ENCODE results near the gene PLPP6. TPM values are rescaled to one million over a fixed set of nuclear protein-coding genes. Genes with fewer than 3 reads are reported as not detected.

Gene PLPP6
- polyA plus RNA-seq, 1 donor (not counting 4 experiments of a cell fraction or from before 2014, with no cell fraction given) = 7.7 TPM

- dilution Hi-C loops (cut with MboI; ENCODE audit: extremely low pct_ligation_motif_present, low sequenced_read_pairs) = no loop called here
- H3K4me2 ChIP-seq (ENCODE audit: control insufficient read depth, extremely low read depth, insufficient read depth, low read depth, low read length) = no peak overlapping the region
- H2AFZ ChIP-seq (ENCODE audit: control insufficient read depth, low read length) = no peak overlapping the region
- no peaks in the 10 kb centered on the region for H3K79me2 ChIP-seq (ENCODE audit: control insufficient read depth, insufficient read depth, low read length)
- no peak overlapping the region for H3K4me3 ChIP-seq (ENCODE audit: control insufficient read depth in 2 of 3, extremely low read depth in 1 of 3, insufficient read depth in 2 of 3, low read depth in 1 of 3, low read length in 3 of 3)
- no peaks in the 10 kb centered on the region for H3K27me3 ChIP-seq (ENCODE audit: control insufficient read depth, extremely low read depth, insufficient read depth, low read length)
- no peak for FAIRE-seq
- H3K4me1 ChIP-seq (ENCODE audit: control insufficient read depth, extremely low read depth, insufficient read depth, low read length) = no peaks in the 10 kb centered on the region
- no peak overlapping the region for H3K27ac ChIP-seq (ENCODE audit: control insufficient read depth, insufficient read depth, low read length)
- TF ChIP-seq EZH2 (IDR thresholded peaks at IDR 0.05; ENCODE audit: low read length) = no peak
- no peak for TF ChIP-seq CTCF (optimal IDR thresholded peaks at IDR 0.05 in 1 of 3, IDR thresholded peaks at IDR 0.05 in 1 of 3, conservative IDR thresholded peaks at IDR 0.05 in 1 of 3; ENCODE audit: extremely low read depth in 1 of 3, insufficient read depth in 2 of 3, low read length in 3 of 3)
- H3K9me3 ChIP-seq (ENCODE audit: control insufficient read depth, low read depth, low read length) = no peaks in the 10 kb centered on the region
- H3K36me3 ChIP-seq (ENCODE audit: control insufficient read depth in 2 of 2, extremely low read depth in 1 of 2, insufficient read depth in 2 of 2, low read length in 2 of 2) = no peaks in the 10 kb centered on the region
- H3K9me1 ChIP-seq (ENCODE audit: control insufficient read depth, extremely low read depth, insufficient read depth, low read length) = no peaks in the 10 kb centered on the region
- no peak overlapping the region for H3K9ac ChIP-seq (ENCODE audit: control insufficient read depth, extremely low read depth, insufficient read depth, low read length)
- no peak for DNase-seq (ENCODE audit: low read depth, low spot score)
- no peaks in the 10 kb centered on the region for H4K20me1 ChIP-seq (ENCODE audit: control insufficient read depth, extremely low read depth, insufficient read depth, low read length)
Measured at GRCh38 chr9:4620057-4620765, 41.9 kb upstream of the PLPP6 start.

- H3K4me2 ChIP-seq (ENCODE audit: control insufficient read depth, extremely low read depth, insufficient read depth, low read depth, low read length) = no peak overlapping the region
- no peaks in the 10 kb centered on the region for H3K9me3 ChIP-seq (ENCODE audit: control insufficient read depth, low read depth, low read length)
- DNase-seq (ENCODE audit: low read depth, low spot score) (no peak), FAIRE-seq (no peak)
- H3K27me3 ChIP-seq (ENCODE audit: control insufficient read depth, extremely low read depth, insufficient read depth, low read length) = no peaks in the 10 kb centered on the region
- H3K79me2 ChIP-seq (ENCODE audit: control insufficient read depth, insufficient read depth, low read length) = no peaks in the 10 kb centered on the region
- H3K4me1 ChIP-seq (ENCODE audit: control insufficient read depth, extremely low read depth, insufficient read depth, low read length) = no peaks in the 10 kb centered on the region
- no peak overlapping the region for H3K27ac ChIP-seq (ENCODE audit: control insufficient read depth, insufficient read depth, low read length)
- H3K4me3 ChIP-seq (ENCODE audit: control insufficient read depth in 2 of 3, extremely low read depth in 1 of 3, insufficient read depth in 2 of 3, low read depth in 1 of 3, low read length in 3 of 3) = no peak overlapping the region
- H3K9me1 ChIP-seq (ENCODE audit: control insufficient read depth, extremely low read depth, insufficient read depth, low read length) = no peaks in the 10 kb centered on the region
- no peak overlapping the region for H3K9ac ChIP-seq (ENCODE audit: control insufficient read depth, extremely low read depth, insufficient read depth, low read length)
- dilution Hi-C loops (cut with MboI; ENCODE audit: extremely low pct_ligation_motif_present, low sequenced_read_pairs) = no loop called here
- H2AFZ ChIP-seq (ENCODE audit: control insufficient read depth, low read length) = no peak overlapping the region
- H3K36me3 ChIP-seq (ENCODE audit: control insufficient read depth in 2 of 2, extremely low read depth in 1 of 2, insufficient read depth in 2 of 2, low read length in 2 of 2) = no peaks in the 10 kb centered on the region
- TF ChIP-seq CTCF (optimal IDR thresholded peaks at IDR 0.05 in 1 of 3, IDR thresholded peaks at IDR 0.05 in 1 of 3, conservative IDR thresholded peaks at IDR 0.05 in 1 of 3; ENCODE audit: extremely low read depth in 1 of 3, insufficient read depth in 2 of 3, low read length in 3 of 3) (no peak), EZH2 (IDR thresholded peaks at IDR 0.05; ENCODE audit: low read length) (no peak)
- no peaks in the 10 kb centered on the region for H4K20me1 ChIP-seq (ENCODE audit: control insufficient read depth, extremely low read depth, insufficient read depth, low read length)
Measured at GRCh38 chr9:4620881-4621555, 41.1 kb upstream of the PLPP6 start.

Data from keratinocyte (primary cell).